ENCODE measurements around the gene RPRD2. TPM values are rescaled to one million over a fixed set of nuclear protein-coding genes. Genes with fewer than 3 reads are reported as not detected.

RPRD2 gene
- total RNA-seq, 1 donor from 2014 or later, result 26.0 TPM

GRCh38 chr1:150525348-150525747 is 161.4 kb downstream of the RPRD2 start:
- no peak for TF ChIP-seq CTCF (IDR thresholded peaks at IDR 0.05; ENCODE audit: insufficient read depth, low read depth, low read length)
- no peak for TF ChIP-seq EZH2 (IDR thresholded peaks at IDR 0.05; ENCODE audit: insufficient read depth, low read length)
- Histone ChIP-seq H2AFZ (ENCODE audit: low read depth, low read length) (no peak overlapping the region), H3K4me3 (ENCODE audit: insufficient read depth, low read depth, low read length) (no peak overlapping the region), H3K4me2 (ENCODE audit: low read length) (no peak overlapping the region), H3K9ac (ENCODE audit: low read length) (no peak overlapping the region), H3K27me3 (ENCODE audit: insufficient read depth, low read length) (no peaks in the 10 kb centered on the region), H3K79me2 (ENCODE audit: insufficient read depth, low read length) (no peaks in the 10 kb centered on the region), H3K4me1 (ENCODE audit: insufficient read depth, low read length) (peaks cover 15% of the 10 kb centered on the region), H4K20me1 (ENCODE audit: insufficient read depth, low read length) (no peaks in the 10 kb centered on the region), H3K9me3 (ENCODE audit: insufficient read depth, low read depth, low read length) (no peaks in the 10 kb centered on the region), H3K27ac (ENCODE audit: low read depth, low read length) (no peak overlapping the region), H3K36me3 (ENCODE audit: insufficient read depth, low read length) (no peaks in the 10 kb centered on the region)
- Mint-ChIP-seq H3K27ac (ENCODE audit: unreplicated experiment) (no peak overlapping the region), H3K36me3 (ENCODE audit: low read depth, unreplicated experiment) (no peaks in the 10 kb centered on the region), H3K4me3 (ENCODE audit: unreplicated experiment) (no peak overlapping the region), H3K9me3 (ENCODE audit: unreplicated experiment) (peaks cover 2% of the 10 kb centered on the region), H3K27me3 (ENCODE audit: low read depth, unreplicated experiment) (no peaks in the 10 kb centered on the region), H3K4me1 (ENCODE audit: low read depth, unreplicated experiment) (peaks cover 7% of the 10 kb centered on the region)
- no peak for DNase-seq (ENCODE audit: low read depth)
- FAIRE-seq, result no peak

Small RNA genes within 50 kb of the gene (microRNA-seq; reads per million reads assigned to microRNA genes)
- not detected for gene MIR6878

Other genes with a start within 250 kb of the RPRD2 start
- 63.0 and 63.7 TPM in 2 replicates for gene PLEKHO1, start 214.2 kb upstream of the RPRD2 start, total RNA-seq
- gene ANP32E, start 128.0 kb upstream of the RPRD2 start, total RNA-seq, result 45.2 and 48.9 TPM in 2 replicates
- 1.2 TPM in 2 replicates for gene CA14, start 106.4 kb upstream of the RPRD2 start, total RNA-seq
- 99.9 and 100 TPM in 2 replicates for gene APH1A, start 95.1 kb upstream of the RPRD2 start, total RNA-seq
- gene C1orf54, start 91.4 kb upstream of the RPRD2 start, total RNA-seq, result 7.9 and 9.6 TPM in 2 replicates
- 4.8 and 6.3 TPM in 2 replicates for gene CIART, start 81.6 kb upstream of the RPRD2 start, total RNA-seq
- gene MRPS21, start 70.3 kb upstream of the RPRD2 start, total RNA-seq, result 63.7 and 65.0 TPM in 2 replicates
- 47.1 and 52.9 TPM in 2 replicates for gene PRPF3, start 42.6 kb upstream of the RPRD2 start, total RNA-seq
- 15.5 and 15.7 TPM in 2 replicates for gene TARS2, start 123.3 kb downstream of the RPRD2 start, total RNA-seq
- 26.0 and 27.4 TPM in 2 replicates for gene ECM1, start 144.0 kb downstream of the RPRD2 start, total RNA-seq
- 0.43 TPM in 1 of 2 replicates, not detected in the other for gene FALEC, start 151.6 kb downstream of the RPRD2 start, total RNA-seq
- gene ADAMTSL4, start 185.3 kb downstream of the RPRD2 start, total RNA-seq, result 5.3 and 6.7 TPM in 2 replicates
- 196 and 210 TPM in 2 replicates for gene MCL1, start 215.5 kb downstream of the RPRD2 start, total RNA-seq

All from astrocyte (in vitro differentiated cells and primary cell).